ENCODE results near the gene RRP12.

RRP12 gene

DNA sequence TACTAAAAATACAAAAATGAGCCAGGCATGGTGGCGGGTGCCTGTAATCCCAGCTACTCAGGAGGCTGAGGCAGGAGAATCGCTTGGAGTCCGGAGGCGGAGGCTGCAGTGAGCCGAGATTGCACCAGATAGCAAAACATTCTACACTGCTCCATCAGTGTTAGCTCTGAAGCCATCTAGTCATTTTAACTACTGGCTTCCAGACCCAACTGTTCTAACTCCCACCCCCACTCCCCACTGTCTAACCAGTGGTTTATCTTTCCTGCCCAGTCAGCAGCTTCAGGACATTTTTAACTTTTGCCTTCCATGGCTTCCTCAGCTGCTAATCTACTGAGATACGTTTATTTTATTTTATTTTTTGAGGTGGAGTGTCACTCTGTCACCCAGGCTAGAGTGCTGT, 88.2 kb downstream of the RRP12 start:
- no peak for DNase-seq (ENCODE audit: low spot score)

DNA sequence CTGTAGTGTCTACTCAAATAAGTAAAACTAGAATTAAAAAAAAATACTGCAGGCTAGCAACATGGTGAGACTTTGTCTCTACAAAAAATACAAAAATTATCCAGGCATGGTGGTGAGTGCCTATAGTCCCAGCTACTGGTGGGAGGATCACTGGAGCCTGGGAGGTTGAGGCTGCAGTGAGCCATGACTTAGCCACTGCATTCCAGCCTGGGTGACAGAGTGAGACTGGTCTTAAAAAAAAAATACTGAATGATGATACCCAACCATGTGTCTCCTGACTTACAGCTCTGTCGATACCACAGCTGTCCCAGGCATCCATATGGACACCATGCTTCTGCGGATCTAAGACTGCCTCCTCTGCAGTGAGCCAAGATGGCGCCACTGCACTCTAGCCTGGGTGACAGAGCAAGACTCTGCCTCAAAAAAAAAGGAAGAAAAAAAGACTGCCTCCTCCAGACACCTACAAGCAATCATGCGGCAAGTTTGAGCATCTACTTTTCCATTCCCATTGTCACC, 90.0 kb downstream of the RRP12 start:
- DNase-seq (ENCODE audit: low spot score): no peak

DNA sequence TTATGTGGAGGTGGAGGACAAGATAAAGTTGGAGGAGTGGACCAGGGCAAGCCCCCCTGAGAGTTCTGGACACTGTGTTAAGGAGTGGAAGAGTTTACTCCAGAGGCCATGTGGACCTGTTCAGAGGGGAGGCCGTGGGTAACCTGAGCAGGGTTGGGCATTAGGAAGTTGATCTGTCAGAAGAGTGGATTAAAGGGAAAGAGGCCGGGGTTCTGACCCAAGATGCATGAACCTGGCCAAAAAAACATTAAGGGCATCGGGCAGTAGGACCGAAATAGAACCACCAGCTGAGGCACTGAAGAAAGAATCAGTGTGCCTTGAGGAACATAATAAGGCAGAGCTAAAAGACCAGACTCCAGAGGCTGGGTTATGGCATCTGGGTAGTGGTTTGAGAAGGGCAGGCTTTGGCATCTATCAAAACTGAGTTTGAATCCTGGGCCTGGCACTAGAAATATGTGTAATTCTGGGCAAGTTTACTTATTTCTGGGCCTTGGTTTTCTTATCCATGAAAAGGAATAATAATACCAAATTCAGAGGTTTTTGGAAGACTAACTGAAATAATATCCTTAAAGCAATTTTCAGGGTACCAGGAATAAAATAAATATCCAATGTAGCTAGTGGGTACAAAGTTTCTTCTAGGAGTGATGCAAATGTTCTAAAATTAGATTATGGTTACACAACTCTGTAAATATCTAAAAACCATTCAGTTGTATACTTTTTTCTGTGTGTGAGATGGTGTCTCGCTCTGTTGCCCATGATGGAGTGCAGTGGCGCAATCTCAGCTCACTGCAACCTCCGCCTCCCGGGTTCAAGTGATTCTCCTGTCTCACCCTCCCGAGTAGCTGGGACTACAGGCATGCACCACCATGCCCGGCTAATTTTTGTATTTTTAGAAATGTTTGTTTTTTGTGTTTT, 93.0 kb downstream of the RRP12 start:
- no peak for DNase-seq (ENCODE audit: low spot score)

DNA sequence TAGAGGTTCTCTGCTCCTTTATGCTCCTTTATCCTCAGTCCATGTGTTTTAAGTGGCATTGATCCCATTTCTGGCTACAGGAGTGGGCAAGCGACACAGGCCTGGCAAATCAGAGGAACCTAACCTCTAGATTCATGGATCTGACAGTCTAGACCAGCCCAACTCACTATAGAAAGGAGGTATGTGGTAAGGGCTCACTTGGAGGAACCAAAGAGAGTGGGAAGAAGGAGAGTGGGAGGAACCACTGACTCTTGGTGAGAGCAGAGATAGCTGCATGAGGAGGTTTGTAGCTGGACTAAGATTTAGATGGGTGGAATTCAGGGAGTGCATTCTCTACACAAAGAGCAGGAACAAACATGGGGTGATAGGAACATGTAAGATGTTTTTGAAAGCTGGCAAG, 93.7 kb downstream of the RRP12 start:
- no peak for DNase-seq (ENCODE audit: low spot score)

Measured in D341Med (cell line).